ENCODE measurements around the gene IFI27.

- TF ChIP-seq YY1 (IDR thresholded peaks at IDR 0.05; ENCODE audit: insufficient read depth, insufficient read length) (no peak), ZNF274 (IDR thresholded peaks at IDR 0.05; ENCODE audit: low read depth, low read length) (no peak), SUZ12 (IDR thresholded peaks at IDR 0.05; ENCODE audit: extremely low read depth, insufficient read depth, insufficient read length) (no peak)
Observed at GRCh38 chr14:94153750-94154342, 43.3 kb downstream of the IFI27 start.
